HuH-7 (cell line): Measurements from ENCODE around the gene SARM1.
"Not testable (repeated sequence)": the region's sequence is repeated elsewhere in the genome, so short reads cannot be mapped to it uniquely, and the experiment has no call there.

ENCODE experiments used
- DNase-seq: peaks from one replicate; pipeline ENCODE4 v3.0.0; 2011; ENCODE audit warnings: low spot score

The SARM1 gene

DNA sequence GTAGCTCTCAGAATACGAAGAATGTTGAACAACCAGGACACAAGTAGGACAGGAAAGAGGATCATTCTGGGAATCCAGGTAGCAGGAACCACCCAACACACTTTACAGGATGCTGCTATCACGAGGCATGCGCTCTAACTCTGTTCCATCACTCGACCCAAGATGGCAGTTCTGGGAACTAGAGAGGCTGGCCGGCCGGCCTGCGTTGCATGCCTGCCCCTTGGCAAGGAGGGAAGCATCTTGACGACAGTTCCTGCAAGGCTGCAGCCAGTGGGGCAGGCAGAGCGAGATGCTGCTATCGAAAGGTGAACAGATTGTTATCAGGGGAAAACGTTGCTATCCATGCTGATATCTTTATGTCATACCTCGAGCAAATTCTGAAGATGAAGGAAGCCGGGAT is 53.7 kb downstream of the SARM1 start:
- no peak for DNase-seq

DNA sequence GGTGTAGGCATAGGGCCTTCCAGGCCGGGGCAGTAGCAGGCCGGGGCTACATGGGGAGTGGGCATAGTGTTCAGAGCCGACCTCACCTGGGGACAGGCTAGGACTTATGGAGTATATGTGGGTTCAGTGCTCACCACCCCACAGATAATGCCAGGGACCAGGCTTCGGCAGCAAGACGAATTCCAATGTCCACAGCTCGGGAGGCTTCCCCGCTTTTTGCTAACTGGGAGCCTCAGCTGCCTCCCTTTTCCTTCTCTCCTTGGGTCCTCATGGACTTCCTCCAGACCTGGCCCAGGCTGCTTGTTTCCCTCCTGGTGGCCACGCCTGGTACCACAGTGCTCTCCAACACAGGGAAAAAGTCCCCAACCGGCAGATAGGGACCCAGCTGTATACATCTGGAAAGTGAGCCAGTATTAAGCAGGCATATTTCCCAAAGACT is 54.6 kb downstream of the SARM1 start:
- peak; percentile 56 for DNase-seq

DNA sequence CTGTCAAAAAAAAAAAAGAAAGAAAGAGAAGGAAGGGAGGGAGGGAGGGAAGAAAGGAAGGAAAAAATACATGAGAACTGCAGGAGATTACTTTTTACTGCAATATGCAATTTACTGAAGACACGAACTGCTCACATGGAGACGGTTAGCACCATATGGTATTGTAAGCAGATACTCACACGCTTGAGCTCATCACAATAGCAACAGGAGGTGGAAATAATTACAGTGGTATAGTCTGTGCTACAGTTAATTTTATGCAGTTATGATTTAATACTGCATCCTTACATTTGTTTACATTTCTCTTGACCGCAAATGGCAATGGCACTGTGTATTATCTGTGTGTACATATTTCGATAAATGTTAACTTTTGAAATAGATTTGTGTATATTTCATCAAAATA is 55.9 kb downstream of the SARM1 start:
- DNase-seq = no peak

DNA sequence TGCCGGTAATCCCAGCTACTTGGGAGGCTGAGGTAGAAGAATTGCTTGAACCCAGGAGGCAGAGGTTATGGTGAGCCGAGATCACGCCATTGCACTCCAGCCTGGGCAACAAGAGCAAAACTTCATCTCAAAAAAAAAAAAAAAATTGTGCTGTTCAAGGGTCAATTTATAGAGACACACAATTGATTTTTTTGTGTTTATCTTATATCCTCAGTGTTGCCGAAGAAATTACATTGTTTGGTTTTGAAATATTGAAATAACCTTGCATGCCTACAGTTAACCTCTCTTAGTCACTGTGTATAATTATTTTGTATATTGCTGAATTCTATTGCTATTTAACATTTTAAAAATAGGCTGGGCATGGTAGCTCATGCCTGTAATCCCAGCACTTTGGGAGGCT is 56.5 kb downstream of the SARM1 start:
- not testable (repeated sequence) for DNase-seq

DNA sequence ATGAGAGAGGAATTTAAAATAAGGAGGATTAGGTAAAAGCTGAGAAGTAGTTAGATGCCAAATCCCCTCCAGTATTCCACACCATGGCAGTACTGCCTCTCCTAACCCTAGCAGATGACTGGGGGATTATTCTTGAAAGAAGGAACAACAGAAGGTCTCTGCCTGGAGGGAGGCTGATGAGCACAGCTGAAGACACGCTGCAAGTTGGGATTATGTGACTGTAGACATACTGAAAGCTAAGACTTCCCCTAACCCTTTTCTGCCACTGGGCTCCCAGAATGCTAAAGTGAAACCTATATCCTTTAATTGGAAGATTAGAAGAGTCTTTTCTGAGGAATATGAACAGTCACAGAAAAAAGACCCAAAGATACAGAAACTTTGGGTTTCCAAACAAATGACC is 62.2 kb downstream of the SARM1 start:
- no peak for DNase-seq

DNA sequence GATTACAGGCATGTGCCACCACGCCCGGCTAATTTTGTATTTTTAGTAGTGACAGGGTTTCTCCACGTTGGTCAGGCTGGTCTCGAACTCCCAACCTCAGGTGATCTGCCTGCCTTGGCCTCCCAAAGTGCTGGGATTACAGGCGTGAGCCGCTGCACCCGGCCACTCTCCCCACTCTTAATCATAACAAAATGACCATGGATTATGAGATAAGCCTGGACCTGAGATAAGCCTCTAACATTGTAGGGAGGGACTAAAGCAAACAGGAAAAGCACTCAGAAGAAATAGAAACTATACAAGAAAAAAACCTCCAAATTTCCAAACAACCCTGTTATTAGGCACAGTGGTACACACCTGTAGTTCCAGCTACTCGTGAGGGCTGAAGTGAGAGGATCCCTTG is 62.8 kb downstream of the SARM1 start:
- DNase-seq = not testable (repeated sequence)

DNA sequence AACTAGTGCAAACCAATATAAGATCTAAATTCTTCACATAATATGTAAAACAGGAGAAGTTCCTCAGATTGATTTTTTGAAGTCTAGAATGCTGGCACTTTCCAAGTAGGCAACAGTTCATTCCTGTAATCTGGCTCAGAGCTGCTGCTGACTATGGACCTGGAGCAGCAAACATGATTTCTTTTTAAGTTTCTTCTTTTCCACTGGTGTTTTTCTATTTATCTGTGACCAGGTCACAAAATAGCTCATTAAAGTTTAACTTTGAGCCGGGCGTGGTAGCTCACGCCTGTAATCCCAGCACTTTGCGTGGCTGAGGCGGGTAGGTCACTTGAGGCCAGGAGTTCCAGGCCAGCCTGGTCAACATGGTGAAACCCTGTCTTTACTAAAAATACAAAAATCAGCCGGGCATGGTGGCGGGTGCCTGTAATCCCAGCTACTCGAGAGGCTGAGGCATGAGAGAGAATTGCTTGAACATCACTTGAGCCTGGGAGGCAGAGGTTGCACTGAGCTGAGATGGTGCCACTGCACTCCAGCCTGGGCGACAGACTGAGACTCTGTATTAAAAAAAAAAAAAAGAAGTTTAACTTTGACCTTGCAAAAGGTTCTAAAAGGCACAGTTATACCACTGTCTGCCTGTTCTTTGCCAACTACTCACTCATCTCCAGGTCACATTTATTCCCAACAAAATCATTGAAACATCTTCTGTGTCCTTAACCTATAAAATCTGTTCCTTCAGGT is 72.6 kb downstream of the SARM1 start:
- DNase-seq = no peak

DNA sequence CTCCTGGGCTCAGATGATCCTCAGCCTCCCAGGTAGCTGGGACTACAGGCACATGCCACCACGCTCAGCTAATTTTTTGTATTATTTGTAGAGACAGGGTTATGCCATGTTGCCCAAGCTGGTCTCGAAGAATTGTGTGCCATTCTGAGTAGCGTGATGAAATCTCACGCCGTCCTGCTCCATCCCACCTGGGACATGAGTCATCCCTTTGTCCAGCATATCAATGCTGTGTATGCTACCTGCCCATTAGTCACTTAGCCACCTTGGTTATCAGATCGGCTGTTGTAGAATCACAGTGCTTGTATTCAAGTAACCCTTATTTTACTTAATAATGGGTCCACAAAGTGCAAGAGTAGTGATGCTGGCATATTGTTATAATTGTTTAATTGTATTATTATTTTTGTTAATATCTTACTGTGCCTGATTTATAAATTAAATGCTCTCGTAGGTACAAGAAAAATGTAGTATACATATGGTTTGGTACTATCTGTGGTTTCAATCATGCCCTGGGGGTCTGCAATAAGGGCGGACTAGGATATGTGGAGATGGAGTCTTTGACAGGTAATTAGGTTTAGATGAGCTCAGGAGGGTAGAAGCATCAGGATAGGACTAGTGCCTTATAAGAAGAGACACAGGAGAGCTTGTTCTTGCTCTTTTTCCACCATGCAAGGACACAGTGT is 75.4 kb downstream of the SARM1 start:
- DNase-seq = no peak

DNA sequence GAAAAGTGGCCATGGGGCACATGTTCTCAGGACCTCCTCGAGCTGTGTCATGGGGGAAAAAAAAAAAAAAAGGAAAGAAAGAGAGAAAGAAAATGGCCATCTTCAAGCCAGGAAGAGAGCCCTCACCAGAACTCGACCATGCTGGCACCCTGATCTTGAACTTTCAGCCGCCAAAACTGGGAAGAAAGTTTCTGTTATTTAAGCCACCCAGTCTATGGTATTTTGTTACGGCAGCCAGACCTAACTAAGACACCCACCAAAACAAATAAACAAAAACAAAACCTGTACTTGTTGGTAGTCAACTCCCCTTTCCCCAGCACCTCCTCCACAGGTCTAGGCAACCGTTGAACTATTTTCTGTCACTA is 75.9 kb downstream of the SARM1 start:
- no peak for DNase-seq

DNA sequence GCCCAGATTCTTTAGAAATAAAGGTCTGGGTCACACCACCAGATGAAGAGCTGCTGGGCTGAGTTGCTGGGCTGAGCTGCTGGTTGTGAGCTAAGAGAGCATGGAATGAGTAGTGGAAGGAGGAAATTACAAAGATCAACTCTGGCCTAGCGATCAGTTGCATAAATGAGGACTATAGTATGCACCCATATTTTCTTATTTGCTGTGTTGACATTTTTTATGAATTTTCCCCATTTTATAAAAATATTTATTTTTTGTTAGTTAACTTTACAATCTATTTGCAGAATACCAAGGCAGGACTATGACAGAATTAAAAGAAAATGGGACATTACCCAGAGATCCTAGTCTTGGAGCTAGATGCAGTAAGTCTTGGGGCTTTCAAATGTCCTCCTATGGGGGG is 78.4 kb downstream of the SARM1 start:
- no peak for DNase-seq
